GM23248 (cell line): ENCODE data around the gene ARMH4. TPM values are rescaled to one million over a fixed set of nuclear protein-coding genes. Genes with fewer than 3 reads are reported as not detected.

Source experiments
- DNase-seq: peaks from one replicate; pipeline ENCODE4 v3.0.0-alpha.2; 2015
- H2AFZ ChIP-seq: fragments of 200-600 bp; sonication (generic); 2 replicates; pipeline ENCODE4 v1.6.1; 2016; ENCODE audit warnings: antibody characterized with exemption
- H3F3A ChIP-seq: fragments of 200-600 bp; sonication (generic); 2 replicates; pipeline ENCODE4 v1.6.1; 2016; ENCODE audit warnings: mild to moderate bottlenecking, antibody characterized with exemption, mixed run types; ENCODE audit not compliant: insufficient read depth
- H3K27ac ChIP-seq: fragments of 200-600 bp; sonication (generic); 2 replicates; pipeline ENCODE4 v1.5.1; 2016; ENCODE audit warnings: mild to moderate bottlenecking
- H3K27me3 ChIP-seq: fragments of 200-600 bp; sonication (generic); replicated peaks from 2 replicates; pipeline ENCODE4 v1.6.1; 2016; ENCODE audit warnings: mild to moderate bottlenecking; ENCODE audit not compliant: insufficient read depth
- H3K36me3 ChIP-seq: fragments of 200-600 bp; sonication (generic); 2 replicates; pipeline ENCODE4 v1.6.1; 2016; ENCODE audit warnings: low read depth, mild to moderate bottlenecking
- H3K4me1 ChIP-seq: fragments of 200-600 bp; sonication (generic); 2 replicates; pipeline ENCODE4 v1.6.1; 2016; ENCODE audit warnings: mild to moderate bottlenecking; ENCODE audit not compliant: insufficient read depth
- H3K4me2 ChIP-seq: fragments of 200-600 bp; sonication (generic); one replicate; pipeline ENCODE4 v1.6.1; 2016; ENCODE audit warnings: mild to moderate bottlenecking; ENCODE audit not compliant: unreplicated experiment
- H3K4me3 ChIP-seq: fragments of 200-600 bp; sonication (generic); 2 replicates; pipeline ENCODE4 v1.5.1; 2016; ENCODE audit warnings: mild to moderate bottlenecking
- H3K79me2 ChIP-seq: fragments of 200-600 bp; sonication (generic); 2 replicates; pipeline ENCODE4 v1.6.1; 2016; ENCODE audit warnings: mild to moderate bottlenecking; ENCODE audit not compliant: insufficient read depth
- H3K9ac ChIP-seq: fragments of 200-600 bp; sonication (generic); 2 replicates; pipeline ENCODE4 v1.6.1; 2016; ENCODE audit warnings: mild to moderate bottlenecking
- H3K9me2 ChIP-seq: fragments of 200-600 bp; sonication (generic); 2 replicates; pipeline ENCODE4 v1.6.1; 2016; ENCODE audit warnings: mixed run types, mild to moderate bottlenecking, moderate library complexity; ENCODE audit not compliant: insufficient read depth
- H3K9me3 ChIP-seq: fragments of 200-600 bp; sonication (generic); one replicate; pipeline ENCODE4 v1.6.1; 2017; ENCODE audit warnings: low read depth
- H4K20me1 ChIP-seq: fragments of 200-600 bp; sonication (generic); 2 replicates; pipeline ENCODE4 v1.6.0; 2016; ENCODE audit not compliant: insufficient read depth
- EZH2 ChIP-seq: fragments of 200-600 bp; sonication (generic); IDR thresholded peaks from 2 replicates; pipeline ENCODE4 v1.6.1; 2018; ENCODE audit warnings: antibody characterized with exemption, mild to moderate bottlenecking; ENCODE audit not compliant: insufficient read depth, poor library complexity, severe bottlenecking
- EZH2phosphoT487 ChIP-seq: fragments of 200-600 bp; sonication (generic); IDR thresholded peaks from 2 replicates; pipeline ENCODE4 v1.6.1; 2018; ENCODE audit warnings: antibody characterized with exemption, moderate library complexity, mild to moderate bottlenecking, low read depth; ENCODE audit not compliant: insufficient read depth
- WGBS, 2 experiments: methylation state at CpG; one replicate each; pipeline ENCODE4 v1.1.6; 2015 to 2017; ENCODE audit warnings: low lambda C conversion rate in 2 of 2, low coverage in 1 of 2; ENCODE audit errors: missing lambda C conversion rate in 2 of 2; 5-methylcytosine and 5-hydroxymethylcytosine counted together
- in situ Hi-C: fragments of 300-500 bp; cut with MboI; formaldehyde crosslinking; loops from 2 replicates; pipeline ENCODE4 v1.15.0; 2020
- polyA plus RNA-seq: library from polyadenylated mRNA; unstranded; fragments of >200 nt; fragmentation: Nextera tagmentation; extraction: Ambion mirVana; gene quantifications from 2 replicates; pipeline ENCODE4 v1.2.1, GENCODE V29; 2016
- total RNA-seq: library from RNA; depleted of rRNA; stranded (reverse); fragments of >200 nt; shearing (Covaris generic); gene quantifications from 2 replicates; pipeline ENCODE4 v1.2.3, GENCODE V29; 2014

ARMH4 gene
- total and polyA plus RNA-seq, 2 experiments from 2014 or later: 2.9 to 8.7 TPM

DNA sequence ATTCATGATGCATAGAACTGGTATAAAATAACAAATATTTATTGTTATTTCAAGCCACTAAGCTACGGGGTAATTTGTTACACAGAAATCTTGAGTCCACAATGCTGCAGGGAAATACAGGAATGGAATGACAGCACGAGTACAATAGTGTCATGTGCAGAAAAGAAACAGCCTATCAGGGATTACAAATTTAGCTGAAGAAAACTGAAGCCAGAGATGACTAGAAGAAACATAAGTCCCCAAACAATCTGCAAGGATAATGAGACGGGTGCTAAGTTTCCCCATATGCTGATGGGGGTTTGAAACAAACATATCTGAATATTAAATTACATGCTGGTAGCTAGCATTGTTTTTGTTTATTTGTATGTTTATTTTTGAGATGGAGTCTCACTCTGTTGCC, 8.9 kb downstream of the ARMH4 start:
- Histone ChIP-seq H3K36me3 (no peaks in the 10 kb centered on the region), H3K4me3 (no peak overlapping the region), H3K79me2 (no peaks in the 10 kb centered on the region), H3K9me2 (no peaks in the 10 kb centered on the region; the same call in 1 of the 2 replicates), H3K4me1 (no peaks in the 10 kb centered on the region), H3K9me3 (no peaks in the 10 kb centered on the region), H3K27ac (no peak overlapping the region), H3K27me3 (no peaks in the 10 kb centered on the region), H2AFZ (no peak overlapping the region), H4K20me1 (no peaks in the 10 kb centered on the region), H3K9ac (no peak overlapping the region), H3K4me2 (no peak overlapping the region), H3F3A (no peaks in the 10 kb centered on the region)
- TF ChIP-seq EZH2: no peak
- WGBS, 2 experiments: 69 to 78% methylated on average over 3 of the region's 3 CpGs
- DNase-seq: no peak
- in situ Hi-C loops: no loop called here

DNA sequence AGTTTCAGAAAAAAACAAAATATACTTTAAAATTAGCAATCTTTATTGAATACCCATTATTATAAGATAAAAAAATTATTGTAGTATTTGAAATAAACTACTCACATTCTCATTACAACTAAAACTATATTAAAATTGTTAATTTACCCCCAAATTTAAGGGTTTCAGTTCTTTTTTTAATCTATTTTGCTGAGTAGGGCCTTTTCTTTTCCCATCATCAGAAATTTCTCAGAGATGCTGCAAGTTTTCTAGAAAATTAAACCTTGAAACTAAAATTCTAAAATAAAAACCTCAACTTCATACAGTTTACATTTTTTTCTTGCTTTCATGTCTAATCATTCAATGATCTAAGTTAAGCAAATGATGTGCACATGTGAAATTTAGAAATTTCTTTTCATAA, 10.1 kb downstream of the ARMH4 start:
- Histone ChIP-seq H3K36me3 (no peaks in the 10 kb centered on the region), H3K4me1 (no peaks in the 10 kb centered on the region), H3K4me2 (no peak overlapping the region), H3F3A (no peaks in the 10 kb centered on the region), H3K9me3 (no peaks in the 10 kb centered on the region), H4K20me1 (no peaks in the 10 kb centered on the region), H3K4me3 (no peak overlapping the region), H3K27me3 (no peaks in the 10 kb centered on the region), H3K9me2 (no peaks in the 10 kb centered on the region; the same call in 1 of the 2 replicates), H3K9ac (no peak overlapping the region), H2AFZ (no peak overlapping the region), H3K79me2 (no peaks in the 10 kb centered on the region), H3K27ac (no peak overlapping the region)
- TF ChIP-seq EZH2 (no peak), EZH2phosphoT487 (no peak)
- no peak for DNase-seq
- in situ Hi-C loops: no loop called here

DNA sequence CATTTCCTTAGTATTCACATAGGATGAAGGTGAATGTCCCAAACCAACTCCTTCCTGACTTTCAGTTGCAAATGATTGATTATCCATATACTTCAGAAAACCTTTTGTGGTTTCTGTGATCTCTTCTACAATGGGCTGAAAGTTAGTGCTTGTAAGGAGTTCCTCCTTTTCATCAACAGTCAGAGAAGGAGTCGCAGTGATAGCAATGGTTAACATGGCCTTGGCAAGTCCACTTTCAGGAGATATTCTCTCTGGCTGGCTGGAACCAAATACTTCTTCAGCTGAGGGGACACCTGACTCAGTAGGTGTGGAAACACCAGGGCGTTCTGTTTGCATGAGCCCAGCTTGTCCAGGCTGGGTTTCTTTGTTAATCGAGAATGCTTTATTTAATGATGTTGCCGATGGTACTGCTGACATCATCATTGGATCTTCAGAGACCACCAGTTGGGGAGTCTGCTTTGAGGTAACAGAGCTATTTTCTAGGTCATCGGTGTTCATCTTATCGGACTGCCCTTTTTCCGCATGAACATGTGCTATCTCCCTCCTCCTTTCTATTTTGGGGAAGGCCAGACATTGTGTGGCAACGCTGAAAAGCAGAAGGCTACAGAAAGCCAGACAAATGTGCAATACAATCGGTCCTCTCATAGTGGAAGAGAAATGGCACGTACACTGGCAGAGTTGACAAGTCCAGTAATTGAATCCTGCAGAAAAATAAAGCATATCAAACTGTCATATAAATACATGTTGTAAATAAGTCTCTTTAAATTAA, 13.1 kb downstream of the ARMH4 start:
- Histone ChIP-seq H3F3A (0 out of 2 replicates have a peak, but pooled peaks cover 4% of the 10 kb centered on the region), H3K79me2 (no peaks in the 10 kb centered on the region), H4K20me1 (no peaks in the 10 kb centered on the region), H3K4me3 (no peak overlapping the region), H3K9me2 (no peaks in the 10 kb centered on the region; the same call in 1 of the 2 replicates), H3K27me3 (no peaks in the 10 kb centered on the region), H3K9me3 (no peaks in the 10 kb centered on the region), H2AFZ (no peak overlapping the region), H3K27ac (no peak overlapping the region), H3K36me3 (no peaks in the 10 kb centered on the region), H3K4me1 (peaks cover 3% of the 10 kb centered on the region; the same call in 1 of the 2 replicates), H3K4me2 (no peak overlapping the region), H3K9ac (no peak overlapping the region)
- 87 to 89% methylated on average over 10 of the region's 10 CpGs for WGBS, 2 experiments
- no peak for DNase-seq
- in situ Hi-C loops: no loop called here
- TF ChIP-seq EZH2phosphoT487: no peak
- no peak for TF ChIP-seq EZH2

DNA sequence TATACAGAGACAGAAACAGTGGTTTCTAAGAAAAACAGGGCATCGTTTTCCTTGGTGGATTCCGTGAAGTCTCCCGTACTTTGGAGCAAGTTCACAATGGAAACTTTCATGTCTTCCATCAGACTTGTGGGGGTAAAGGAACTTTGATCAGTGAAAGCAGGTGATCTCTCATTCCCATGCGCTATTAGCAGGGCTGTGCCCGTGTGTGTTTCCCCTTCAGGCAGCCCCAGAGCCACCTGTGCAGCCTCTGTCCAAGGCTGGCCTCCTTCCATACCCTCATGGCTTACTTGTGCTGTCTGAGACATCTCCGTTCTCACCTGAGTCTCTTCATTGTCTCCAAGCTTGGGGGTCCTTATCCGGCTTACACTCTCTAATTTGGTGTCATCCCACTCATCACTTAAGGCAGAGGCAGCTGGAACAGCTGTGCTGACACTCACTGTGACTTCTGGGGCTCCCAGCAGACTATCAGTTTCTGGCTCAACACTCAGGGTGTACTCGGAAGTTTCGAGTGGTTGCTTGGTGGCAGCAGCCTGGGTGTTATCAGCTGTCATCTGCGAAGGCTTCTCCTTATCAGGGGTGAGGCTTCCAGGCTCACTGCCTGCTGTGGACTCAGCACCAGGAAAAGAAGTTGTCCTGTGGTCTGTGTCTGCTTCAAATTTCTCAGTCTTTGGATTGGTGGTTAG, 13.8 kb downstream of the ARMH4 start:
- TF ChIP-seq EZH2 (no peak), EZH2phosphoT487 (no peak)
- in situ Hi-C loops: no loop called here
- no peak overlapping the region for H3K4me2 ChIP-seq
- H3F3A ChIP-seq: 0 out of 2 replicates have a peak, but pooled peaks cover 4% of the 10 kb centered on the region
- WGBS, 2 experiments: 90 to 91% methylated on average over 10 of the region's 10 CpGs
- H2AFZ ChIP-seq: no peak overlapping the region
- no peak overlapping the region for H3K4me3 ChIP-seq
- H3K79me2 ChIP-seq: no peaks in the 10 kb centered on the region
- DNase-seq: no peak
- H3K9me3 ChIP-seq: no peaks in the 10 kb centered on the region
- no peaks in the 10 kb centered on the region; the same call in 1 of the 2 replicates for H3K9me2 ChIP-seq
- H3K27me3 ChIP-seq: no peaks in the 10 kb centered on the region
- H3K36me3 ChIP-seq: no peaks in the 10 kb centered on the region
- peaks cover 9% of the 10 kb centered on the region for H3K4me1 ChIP-seq
- H4K20me1 ChIP-seq: no peaks in the 10 kb centered on the region
- no peak overlapping the region for H3K9ac ChIP-seq
- H3K27ac ChIP-seq: no peak overlapping the region
